Neuronal stem cell (in vitro differentiated cells): ENCODE data around the gene MEGF6.

Experiments used
- DNase-seq: peaks from one replicate; pipeline ENCODE4 v3.0.0-alpha.2; 2013; ENCODE audit warnings: low spot score
- H2AFZ ChIP-seq: one replicate; pipeline ENCODE4 v1.6.1; 2013; ENCODE audit warnings: mild to moderate bottlenecking, low read length, inconsistent platforms
- H2AK5ac ChIP-seq: 2 replicates; pipeline ENCODE4 v1.6.1; 2013; ENCODE audit warnings: low read depth, mild to moderate bottlenecking, inconsistent platforms, low read length, moderate library complexity, mixed read lengths
- H2BK120ac ChIP-seq: 2 replicates; pipeline ENCODE4 v1.6.1; 2013; ENCODE audit warnings: low read depth, mild to moderate bottlenecking, inconsistent platforms, low read length, moderate library complexity, mixed read lengths
- H2BK12ac ChIP-seq: one replicate; pipeline ENCODE4 v1.6.1; 2013; ENCODE audit warnings: low read length, inconsistent platforms
- H2BK15ac ChIP-seq: 2 replicates; pipeline ENCODE4 v1.6.1; 2013; ENCODE audit warnings: mild to moderate bottlenecking, low read length, inconsistent platforms, mixed read lengths
- H2BK5ac ChIP-seq: one replicate; pipeline ENCODE4 v1.6.1; 2013; ENCODE audit warnings: inconsistent platforms, mild to moderate bottlenecking, low read length, moderate library complexity
- H3K14ac ChIP-seq: one replicate; pipeline ENCODE4 v1.6.1; 2013; ENCODE audit warnings: low read length, inconsistent platforms
- H3K18ac ChIP-seq: 2 replicates; pipeline ENCODE4 v1.6.1; 2013; ENCODE audit warnings: low read length, inconsistent platforms
- H3K23ac ChIP-seq: 2 replicates; pipeline ENCODE4 v1.6.1; 2013; ENCODE audit warnings: low read depth, mild to moderate bottlenecking, mixed read lengths, low read length, inconsistent platforms; ENCODE audit not compliant: poor library complexity
- H3K27ac ChIP-seq: replicated peaks from 3 replicates; pipeline ENCODE4 v1.5.1; 2013; ENCODE audit warnings: low read length, inconsistent platforms
- H3K27me3 ChIP-seq, 3 experiments: 2 replicates each; pipeline ENCODE4 v1.6.1; 2013; ENCODE audit warnings: low read length in 3 of 3, mild to moderate bottlenecking in 2 of 3, inconsistent platforms in 1 of 3, low read depth in 1 of 3, mixed read lengths in 1 of 3, moderate library complexity in 1 of 3; ENCODE audit not compliant: control insufficient read depth in 3 of 3, insufficient read depth in 3 of 3
- H3K36me3 ChIP-seq, 2 donors: replicated peaks in 1 of 2; 2 replicates each; pipeline ENCODE4 v1.6.1; 2013; ENCODE audit warnings: low read length in 2 of 2; ENCODE audit not compliant: control insufficient read depth in 2 of 2, insufficient read depth in 2 of 2
- H3K4ac ChIP-seq: 2 replicates; pipeline ENCODE4 v1.6.1; 2013; ENCODE audit warnings: inconsistent platforms, mild to moderate bottlenecking, low read length, moderate library complexity
- H3K4me1 ChIP-seq, 2 donors: 1 replicate in 1 of 2; 2 replicates in 1 of 2; pipeline ENCODE4 v1.6.1; 2013; ENCODE audit warnings: low read length in 2 of 2, low read depth in 1 of 2; ENCODE audit not compliant: control insufficient read depth in 2 of 2, insufficient read depth in 1 of 2
- H3K4me2 ChIP-seq: one replicate; pipeline ENCODE4 v1.6.1; 2013; ENCODE audit warnings: mild to moderate bottlenecking, low read length, inconsistent platforms; ENCODE audit not compliant: insufficient read depth, poor library complexity, severe bottlenecking
- H3K4me3 ChIP-seq, 2 donors: 2 replicates each; pipeline ENCODE4 v1.5.1; 2013; ENCODE audit warnings: low read length in 2 of 2, mild to moderate bottlenecking in 2 of 2, inconsistent platforms in 1 of 2, moderate library complexity in 1 of 2
- H3K79me1 ChIP-seq: one replicate; pipeline ENCODE4 v1.6.1; 2013; ENCODE audit warnings: low read depth, mild to moderate bottlenecking, inconsistent platforms, low read length, moderate library complexity
- H3K9ac ChIP-seq: one replicate; pipeline ENCODE4 v1.6.1; 2013; ENCODE audit warnings: mild to moderate bottlenecking, low read depth, low read length, inconsistent platforms; ENCODE audit not compliant: poor library complexity
- H3K9me3 ChIP-seq, 2 donors: replicated peaks in 1 of 2; 2 replicates each; pipeline versions ENCODE3 to v1.6.1; 2013; ENCODE audit warnings: low read length in 2 of 2, mild to moderate bottlenecking in 2 of 2, inconsistent platforms in 1 of 2, low read depth in 1 of 2, mixed read lengths in 1 of 2, moderate library complexity in 1 of 2; ENCODE audit not compliant: control insufficient read depth in 2 of 2, insufficient read depth in 1 of 2
- H4K8ac ChIP-seq: one replicate; pipeline ENCODE4 v1.6.1; 2013; ENCODE audit warnings: low read depth, mild to moderate bottlenecking, inconsistent platforms, low read length, moderate library complexity
- H4K91ac ChIP-seq: one replicate; pipeline ENCODE4 v1.6.1; 2013; ENCODE audit warnings: low read length, low read depth, mild to moderate bottlenecking, inconsistent platforms; ENCODE audit not compliant: poor library complexity
- WGBS, 2 donors: extraction: QIAGEN DNeasy Blood & Tissue Kit; methylation state at CpG; one replicate each; pipeline ENCODE4 v1.1.7; 2013; ENCODE audit warnings: missing lambda C conversion rate in 2 of 2, mixed read lengths in 1 of 2; ENCODE audit not compliant: insufficient read length in 2 of 2, insufficient replicate concordance in 1 of 2; ENCODE audit errors: extremely low coverage in 2 of 2; 5-methylcytosine and 5-hydroxymethylcytosine counted together

MEGF6 gene

GRCh38 chr1:3539707-3540425 lies 71.4 kb downstream of the MEGF6 start:
- no peak overlapping the region for H4K91ac ChIP-seq
- H3K4me3 ChIP-seq: no peak overlapping the region
- no peak overlapping the region for H2BK5ac ChIP-seq
- H2AK5ac ChIP-seq: peak overlapping the region; percentile 19
- H3K4me2 ChIP-seq: no peak overlapping the region
- DNase-seq: no peak
- H3K79me1 ChIP-seq: peaks cover 14% of the 10 kb centered on the region
- peaks cover 8 to 19% of the 10 kb centered on the region in 2 donors for H3K4me1 ChIP-seq
- no peak overlapping the region for H3K4ac ChIP-seq
- no peaks in the 10 kb centered on the region for H3K9me3 ChIP-seq
- H2BK12ac ChIP-seq: no peak overlapping the region
- H3K36me3 ChIP-seq: no peaks in the 10 kb centered on the region
- no CpG with 5 or more reads among the region's 24 CpGs for WGBS, 2 donors
- H2AFZ ChIP-seq: no peak overlapping the region
- H3K9ac ChIP-seq: peak overlapping the region; percentile 12
- no peak overlapping the region for H3K27ac ChIP-seq
- peak overlapping the region; percentile 89 for H3K23ac ChIP-seq
- H3K14ac ChIP-seq: no peak overlapping the region
- H4K8ac ChIP-seq: no peak overlapping the region
- peak overlapping the region; percentile 31 for H3K18ac ChIP-seq
- no peak overlapping the region for H2BK120ac ChIP-seq
- no peak overlapping the region for H2BK15ac ChIP-seq
- no peaks in the 10 kb centered on the region for H3K27me3 ChIP-seq

- no peak overlapping the region for H2AK5ac ChIP-seq
Measured at GRCh38 chr1:3537359-3537758, 73.9 kb downstream of the MEGF6 start.

GRCh38 chr1:3536420-3537195 lies 74.7 kb downstream of the MEGF6 start:
- Histone ChIP-seq H2BK120ac (no peak overlapping the region), H3K4me1 (peaks cover 9 to 12% of the 10 kb centered on the region in 2 donors), H3K14ac (no peak overlapping the region), H2BK5ac (no peak overlapping the region), H2AK5ac (no peak overlapping the region), H2BK12ac (peak overlapping the region; percentile 16), H3K9me3 (no peaks in the 10 kb centered on the region), H3K23ac (peak overlapping the region; percentile 31), H3K18ac (peak overlapping the region; percentile 11), H3K79me1 (peaks cover 4% of the 10 kb centered on the region), H2AFZ (no peak overlapping the region), H3K4ac (no peak overlapping the region), H3K9ac (no peak overlapping the region), H3K36me3 (no peaks in the 10 kb centered on the region), H3K4me3 (no peak overlapping the region), H3K4me2 (no peak overlapping the region), H4K8ac (no peak overlapping the region), H2BK15ac (no peak overlapping the region), H3K27me3 (no peaks in the 10 kb centered on the region), H4K91ac (no peak overlapping the region), H3K27ac (no peak overlapping the region)
- DNase-seq: no peak
- WGBS, 2 donors: no CpG with 5 or more reads among the region's 27 CpGs

More at GRCh38 chr1:3537359-3537758, 73.9 kb downstream of the MEGF6 start:
- Histone ChIP-seq H2BK15ac (no peak overlapping the region), H3K9ac (peak overlapping the region; percentile 44), H3K14ac (no peak overlapping the region), H3K27ac (no peak overlapping the region), H3K36me3 (no peaks in the 10 kb centered on the region), H3K27me3 (no peaks in the 10 kb centered on the region), H4K91ac (no peak overlapping the region), H3K18ac (no peak overlapping the region), H3K4ac (no peak overlapping the region), H4K8ac (no peak overlapping the region), H2BK5ac (no peak overlapping the region), H2AFZ (no peak overlapping the region), H3K79me1 (peaks cover 4% of the 10 kb centered on the region), H2BK120ac (no peak overlapping the region), H2BK12ac (peak overlapping the region; percentile 16), H3K4me3 (no peak overlapping the region), H3K9me3 (no peaks in the 10 kb centered on the region), H3K23ac (peak overlapping the region; percentile 80), H3K4me1 (peaks cover 3 to 6% of the 10 kb centered on the region in 2 donors), H3K4me2 (no peak overlapping the region)
- DNase-seq: no peak
- no CpG with 5 or more reads among the region's 16 CpGs for WGBS, 2 donors

- no peak overlapping the region for H3K4ac ChIP-seq
- no peak overlapping the region for H2BK15ac ChIP-seq
- H3K36me3 ChIP-seq: no peaks in the 10 kb centered on the region
- H3K23ac ChIP-seq: no peak overlapping the region
- H3K27me3 ChIP-seq: peaks cover 0 to 5% (median 0%) of the 10 kb centered on the region in 3 experiments
- H4K91ac ChIP-seq: no peak overlapping the region
- no peak overlapping the region for H3K18ac ChIP-seq
- H3K27ac ChIP-seq: no peak overlapping the region
- H2AK5ac ChIP-seq: no peak overlapping the region
- H2BK12ac ChIP-seq: no peak overlapping the region
- H3K4me2 ChIP-seq: no peak overlapping the region
- H4K8ac ChIP-seq: no peak overlapping the region
- H2BK5ac ChIP-seq: no peak overlapping the region
- peaks cover 0 to 1% of the 10 kb centered on the region in 2 donors for H3K9me3 ChIP-seq
- WGBS, 2 donors: no CpG with 5 or more reads among the region's 12 CpGs
- no peak overlapping the region for H2AFZ ChIP-seq
- H3K14ac ChIP-seq: no peak overlapping the region
- no peak overlapping the region for H3K9ac ChIP-seq
- no peak overlapping the region for H3K4me3 ChIP-seq
- DNase-seq: no peak
- peaks cover 4% of the 10 kb centered on the region for H3K79me1 ChIP-seq
- H3K4me1 ChIP-seq: peaks cover 12 to 15% of the 10 kb centered on the region in 2 donors
- no peak overlapping the region for H2BK120ac ChIP-seq
Measured at GRCh38 chr1:3535732-3536131, 75.6 kb downstream of the MEGF6 start.
